Loucy (cell line): ENCODE results near the gene IQCH.

Experiments used
- H2AFZ ChIP-seq: fragments of 200-600 bp; sonication (generic); 2 replicates; pipeline ENCODE4 v1.6.0; 2016; ENCODE audit warnings: antibody characterized with exemption, mild to moderate bottlenecking, low read length, moderate library complexity
- H3F3A ChIP-seq: fragments of 200-600 bp; 2 replicates; pipeline ENCODE4 v1.6.0; 2016; ENCODE audit warnings: antibody characterized with exemption, low read depth, mild to moderate bottlenecking
- H3K27me3 ChIP-seq: fragments of 200-600 bp; sonication (generic); 2 replicates; pipeline ENCODE4 v1.6.1; 2014; ENCODE audit warnings: low read length, mild to moderate bottlenecking; ENCODE audit not compliant: insufficient read depth, poor library complexity, severe bottlenecking
- H3K36me3 ChIP-seq: fragments of 200-600 bp; sonication (generic); 2 replicates; pipeline ENCODE4 v1.6.1; 2016; ENCODE audit warnings: low read length; ENCODE audit not compliant: insufficient read depth
- H3K4me1 ChIP-seq: fragments of 200-600 bp; sonication (generic); 2 replicates; pipeline ENCODE4 v1.5.1; 2014; ENCODE audit warnings: low read length, mild to moderate bottlenecking; ENCODE audit not compliant: insufficient read depth, poor library complexity, severe bottlenecking
- H3K4me2 ChIP-seq: fragments of 200-600 bp; sonication (generic); 2 replicates; pipeline ENCODE4 v1.6.0; 2014; ENCODE audit warnings: antibody characterized with exemption, low read length, low read depth, mild to moderate bottlenecking; ENCODE audit not compliant: poor library complexity, severe bottlenecking
- H3K4me3 ChIP-seq: fragments of 200-600 bp; sonication (generic); 2 replicates; pipeline ENCODE4 v1.5.1; 2014; ENCODE audit warnings: low read length, mild to moderate bottlenecking, mixed read lengths; ENCODE audit not compliant: poor library complexity, severe bottlenecking
- H3K79me2 ChIP-seq: fragments of 200-600 bp; sonication (generic); 2 replicates; pipeline ENCODE4 v1.6.1; 2014; ENCODE audit warnings: low read length; ENCODE audit not compliant: insufficient read depth
- H3K9ac ChIP-seq: fragments of 200-600 bp; sonication (generic); 2 replicates; pipeline ENCODE4 v1.6.0; 2014; ENCODE audit warnings: mild to moderate bottlenecking, low read depth, low read length, moderate library complexity; ENCODE audit not compliant: poor library complexity, severe bottlenecking
- H3K9me2 ChIP-seq: fragments of 200-600 bp; sonication (generic); replicated peaks from 2 replicates; pipeline ENCODE4 v1.6.1; 2016; ENCODE audit warnings: low read depth, low read length, mixed read lengths
- H3K9me3 ChIP-seq: fragments of 200-600 bp; sonication (generic); 2 replicates; pipeline ENCODE4 v1.6.1; 2014; ENCODE audit warnings: mild to moderate bottlenecking, antibody characterized with exemption, low read length, low read depth; ENCODE audit not compliant: insufficient read depth
- H4K20me1 ChIP-seq: fragments of 200-600 bp; sonication (generic); 2 replicates; pipeline ENCODE4 v1.6.0; 2014; ENCODE audit warnings: antibody characterized with exemption, low read length, mild to moderate bottlenecking; ENCODE audit not compliant: insufficient read depth, poor library complexity, severe bottlenecking
- CTCF ChIP-seq: fragments of 200-600 bp; sonication (generic); conservative IDR thresholded peaks from 2 replicates; pipeline ENCODE4 v1.5.1; 2014; ENCODE audit warnings: mild to moderate bottlenecking, antibody characterized with exemption, low read length
- EZH2phosphoT487 ChIP-seq: fragments of 200-600 bp; IDR thresholded peaks from 2 replicates; pipeline ENCODE4 v1.6.1; 2018; ENCODE audit warnings: antibody characterized with exemption, mild to moderate bottlenecking, moderate library complexity, borderline replicate concordance

Gene IQCH

GRCh38 chr15:67232591-67232990, 22.0 kb upstream of the IQCH start:
- H3K36me3 ChIP-seq, result peaks cover 62% of the 10 kb centered on the region
- peaks cover 5% of the 10 kb centered on the region for H4K20me1 ChIP-seq

GRCh38 chr15:67240235-67241131, 14.1 kb upstream of the IQCH start:
- Histone ChIP-seq H3K9me3 (no peaks in the 10 kb centered on the region), H3K36me3 (peaks cover 10% of the 10 kb centered on the region; the same call in 1 of the 2 replicates), H3K9ac (no peak overlapping the region), H3K4me2 (peak overlapping the region; percentile 35), H3K4me1 (peaks cover 40% of the 10 kb centered on the region), H3K27me3 (no peaks in the 10 kb centered on the region), H4K20me1 (peaks cover 5% of the 10 kb centered on the region), H2AFZ (no peak overlapping the region), H3K79me2 (peaks cover 88% of the 10 kb centered on the region), H3K9me2 (no peaks in the 10 kb centered on the region), H3F3A (no peaks in the 10 kb centered on the region), H3K4me3 (no peak overlapping the region)
- TF ChIP-seq EZH2phosphoT487 (no peak), CTCF (peak; percentile 73)

More at GRCh38 chr15:67232591-67232990, 22.0 kb upstream of the IQCH start:
- Histone ChIP-seq H3K4me3 (no peak overlapping the region), H3F3A (peaks cover 11% of the 10 kb centered on the region), H3K9me3 (no peaks in the 10 kb centered on the region), H3K27me3 (no peaks in the 10 kb centered on the region), H3K9ac (no peak overlapping the region), H3K79me2 (peaks cover 20% of the 10 kb centered on the region), H2AFZ (no peak overlapping the region), H3K4me2 (no peak overlapping the region), H3K9me2 (no peaks in the 10 kb centered on the region), H3K4me1 (peaks cover 12% of the 10 kb centered on the region)
- no peak for TF ChIP-seq EZH2phosphoT487
- TF ChIP-seq CTCF, result no peak

- H3K36me3 ChIP-seq, result 0 out of 2 replicates have a peak, but pooled peaks cover 2% of the 10 kb centered on the region
- H3K4me1 ChIP-seq, result peaks cover 40% of the 10 kb centered on the region
- peaks cover 93% of the 10 kb centered on the region for H3K79me2 ChIP-seq
- H3K9me3 ChIP-seq, result no peaks in the 10 kb centered on the region
- H3K9ac ChIP-seq, result no peak overlapping the region
- TF ChIP-seq EZH2phosphoT487, result no peak
- no peak for TF ChIP-seq CTCF
- no peak overlapping the region for H3K4me3 ChIP-seq
- H2AFZ ChIP-seq, result no peak overlapping the region
- H3K27me3 ChIP-seq, result no peaks in the 10 kb centered on the region
- peak overlapping the region; percentile 35 for H3K4me2 ChIP-seq
- peaks cover 5% of the 10 kb centered on the region for H4K20me1 ChIP-seq
- no peaks in the 10 kb centered on the region for H3F3A ChIP-seq
- H3K9me2 ChIP-seq, result no peaks in the 10 kb centered on the region
Measured at GRCh38 chr15:67241132-67241855, 13.3 kb upstream of the IQCH start.
